DMS79 (cell line): ENCODE measurements around the gene CALU.

Experiments
- DNase-seq: peaks from one replicate; lab custom pipeline; 2025; lab: John Stamatoyannopoulos, UW

Gene CALU

DNA sequence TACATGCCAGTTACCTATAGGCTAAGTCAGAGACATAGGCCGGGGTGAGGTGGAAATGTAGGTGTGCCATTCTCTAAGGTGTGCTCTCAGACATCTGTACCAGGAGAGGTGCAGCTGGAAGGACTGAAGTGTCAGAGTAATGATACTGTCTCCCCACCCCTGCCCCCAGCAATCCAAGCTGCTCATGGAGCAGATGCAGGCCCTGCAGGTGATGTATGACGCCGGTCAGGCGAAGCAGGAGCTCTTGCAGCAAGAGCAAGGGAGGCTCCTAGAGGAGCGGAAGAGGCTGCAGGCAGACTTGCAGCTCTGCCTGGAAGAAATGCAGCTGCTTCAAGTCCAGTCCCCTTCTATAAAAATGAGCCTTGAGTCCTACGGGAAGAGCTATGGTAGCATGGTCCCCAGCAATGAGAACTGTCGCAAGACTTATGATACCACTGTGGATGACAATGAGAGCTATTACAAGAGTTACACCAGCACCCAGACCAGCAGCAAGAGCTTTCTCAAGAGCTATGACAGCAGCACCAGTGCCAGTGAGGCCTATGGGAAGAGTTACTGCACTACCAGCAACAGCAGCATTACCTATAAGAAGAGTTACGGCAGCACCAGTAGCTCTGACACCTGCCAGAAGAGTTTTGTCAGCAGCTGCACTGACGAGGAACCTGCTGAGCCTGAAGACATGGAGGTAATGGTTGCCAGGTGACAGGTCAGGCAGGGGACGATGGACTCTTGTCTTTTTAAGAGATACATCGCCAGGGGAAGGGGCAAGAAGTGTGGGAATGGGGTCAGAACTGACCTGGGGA, 72.7 kb downstream of the CALU start:
- DNase-seq, result peak; percentile 28

GRCh38 chr7:128812514-128813168, 73.5 kb downstream of the CALU start:
- DNase-seq, result no peak

- no peak for DNase-seq
Measured at GRCh38 chr7:128814499-128814898, 75.3 kb downstream of the CALU start.

DNA sequence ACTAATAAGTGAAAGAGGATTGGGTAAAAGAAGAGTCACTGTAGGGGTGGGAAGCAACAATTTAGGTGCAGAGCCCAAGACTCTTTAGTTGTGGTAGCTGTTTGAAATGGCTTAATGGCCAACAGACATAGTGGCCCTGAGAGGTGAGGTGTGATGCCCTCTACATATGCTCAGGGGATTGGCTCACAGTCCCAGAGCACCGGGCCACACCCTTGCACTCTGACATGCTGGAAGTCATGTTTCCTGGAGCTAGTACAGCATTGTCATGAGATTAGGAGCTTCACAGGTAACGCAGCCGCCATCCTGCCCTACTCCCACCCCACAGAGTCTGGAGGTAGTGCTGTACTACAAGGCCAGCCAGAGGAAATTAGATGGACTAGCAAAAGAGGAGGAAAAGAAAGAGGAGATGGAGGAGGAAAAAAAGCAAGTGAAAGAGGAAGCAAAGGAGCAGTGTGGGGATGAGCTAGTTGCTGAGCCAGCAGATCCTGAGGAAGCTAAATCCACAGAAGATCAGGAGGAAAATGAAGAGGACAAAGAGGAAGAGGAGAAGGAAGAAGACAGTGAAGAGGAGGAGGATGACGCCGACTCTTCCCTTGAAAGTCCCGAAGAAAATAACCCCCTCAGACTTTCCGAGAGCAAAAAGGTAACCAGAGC, 76.3 kb downstream of the CALU start:
- no peak for DNase-seq

- DNase-seq, result no peak
Measured at GRCh38 chr7:128818694-128819093, 79.5 kb downstream of the CALU start.
